DMS114 treated with DMSO at 0.1 percent for 48 hours (cell line): ENCODE measurements around the gene UVSSA.
"Not testable (repeated sequence)": the region's sequence is repeated elsewhere in the genome, so short reads cannot be mapped to it uniquely, and the experiment has no call there.

Source experiments
- DNase-seq: peaks from one replicate; lab custom pipeline; 2025; ENCODE audit not compliant: unreplicated experiment; lab: John Stamatoyannopoulos, UW

UVSSA gene

DNA sequence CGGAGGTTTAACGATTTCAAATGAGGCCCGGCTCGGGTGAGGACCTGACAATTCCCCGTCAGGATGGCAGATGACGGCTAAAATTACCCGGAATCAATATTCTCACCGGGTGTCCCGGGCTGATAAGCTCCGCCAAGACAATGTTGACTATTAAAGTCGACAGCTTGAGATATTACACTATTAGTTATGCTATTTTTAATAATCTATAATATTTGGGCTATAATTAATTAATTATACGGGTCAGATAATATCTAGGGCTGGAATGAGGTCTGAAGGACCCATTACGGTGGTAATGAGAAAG is 68.6 kb downstream of the UVSSA start:
- no peak for DNase-seq

DNA sequence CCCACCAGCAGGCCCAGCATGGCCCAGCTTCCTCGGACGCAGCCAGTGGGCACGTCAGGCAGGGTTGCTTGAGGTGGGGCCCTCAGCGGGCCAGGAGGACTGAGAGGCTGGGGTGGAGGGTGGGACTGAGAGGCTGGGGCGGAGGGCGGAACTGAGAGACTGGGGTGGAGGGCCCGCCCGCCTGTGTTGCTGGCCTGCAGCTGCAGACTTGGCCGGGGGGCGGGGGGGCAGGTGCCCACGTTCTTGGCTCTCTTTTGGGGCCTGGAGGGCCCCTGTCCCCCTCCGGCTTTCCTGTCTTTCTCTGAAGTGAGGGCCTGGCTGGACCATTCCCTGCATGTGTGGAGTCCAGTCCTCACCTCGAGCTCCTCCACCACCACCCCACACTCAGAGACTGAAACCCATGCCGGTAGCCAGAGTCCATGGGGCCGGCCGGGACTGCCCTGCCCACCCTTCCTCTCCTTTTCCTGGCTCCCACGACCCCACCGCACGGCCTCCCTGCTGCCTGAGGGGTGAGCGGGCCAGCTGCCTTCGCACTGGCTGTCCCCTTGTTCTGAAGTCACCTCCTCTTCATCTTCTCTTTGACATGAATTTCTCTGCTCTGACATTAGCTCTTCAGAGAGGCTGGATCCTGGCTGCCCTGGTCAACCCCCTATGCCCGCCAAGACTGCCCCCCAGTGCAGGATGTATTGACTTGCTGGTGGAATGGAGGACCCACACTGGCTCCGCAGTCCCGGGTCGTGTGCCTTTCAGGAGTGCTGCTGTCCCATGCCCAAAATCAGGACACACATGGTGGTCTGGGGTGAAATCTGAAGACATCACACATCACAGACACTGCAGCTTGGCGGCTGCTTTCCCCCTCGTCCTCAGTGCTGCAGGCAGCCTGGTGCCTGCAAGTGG is 69.3 kb downstream of the UVSSA start:
- DNase-seq = no peak

DNA sequence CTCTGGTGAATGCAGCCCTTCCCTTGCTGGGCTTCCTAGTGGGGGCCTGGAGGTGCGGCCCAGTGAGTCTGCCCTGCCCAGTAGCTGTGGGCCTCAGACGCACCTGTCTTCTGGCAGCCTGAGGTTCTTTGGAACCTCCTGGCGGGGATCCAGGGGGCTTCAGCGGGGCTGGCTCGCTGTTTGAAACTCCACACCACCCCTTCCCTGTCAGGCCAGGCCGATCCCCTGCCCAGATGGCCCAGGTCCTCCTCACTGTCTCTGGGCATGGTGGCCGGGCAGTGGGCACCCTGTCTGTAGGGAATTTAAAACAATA is 69.9 kb downstream of the UVSSA start:
- DNase-seq = no peak

DNA sequence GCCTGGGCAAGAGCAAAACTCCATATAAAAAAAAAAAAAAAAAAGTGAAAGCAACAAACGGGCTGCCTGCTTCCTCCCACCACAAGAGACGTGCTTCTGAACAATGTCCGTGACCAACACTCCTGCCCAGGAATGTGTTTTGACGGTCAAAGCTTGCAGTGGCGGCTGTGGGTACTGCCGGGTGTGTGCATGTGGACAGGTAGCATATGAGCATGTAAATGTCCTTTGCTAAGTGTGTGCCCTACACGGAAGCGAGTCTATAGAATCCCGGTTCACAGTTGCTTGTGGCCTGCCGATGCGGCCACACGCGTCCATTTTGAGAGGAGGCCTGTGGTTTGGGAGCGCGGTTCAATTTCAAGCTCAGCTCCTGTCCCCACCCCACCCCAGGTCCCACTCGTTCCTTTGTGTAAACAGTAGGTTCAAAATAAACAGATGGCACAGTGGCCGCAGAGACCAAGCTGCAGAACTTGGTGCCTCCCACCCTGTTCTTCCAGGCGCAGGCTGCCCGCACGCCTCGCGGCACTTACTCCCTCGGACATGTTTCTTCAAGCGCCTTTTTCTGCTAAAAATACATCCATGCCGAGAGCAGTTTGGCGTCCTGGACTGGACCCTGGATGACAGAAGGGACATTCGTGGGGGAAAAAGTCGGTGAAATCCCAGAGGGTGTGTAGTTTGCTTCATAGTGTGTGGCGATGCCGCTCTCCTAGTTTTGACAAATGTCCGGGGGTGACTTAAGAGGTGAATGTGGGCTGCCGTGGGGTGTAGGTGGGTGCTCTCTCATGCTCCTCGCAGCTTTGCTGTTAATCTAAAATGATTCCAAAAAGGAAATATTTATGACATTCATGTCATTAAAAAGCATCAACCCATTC is 70.7 kb downstream of the UVSSA start:
- no peak for DNase-seq

DNA sequence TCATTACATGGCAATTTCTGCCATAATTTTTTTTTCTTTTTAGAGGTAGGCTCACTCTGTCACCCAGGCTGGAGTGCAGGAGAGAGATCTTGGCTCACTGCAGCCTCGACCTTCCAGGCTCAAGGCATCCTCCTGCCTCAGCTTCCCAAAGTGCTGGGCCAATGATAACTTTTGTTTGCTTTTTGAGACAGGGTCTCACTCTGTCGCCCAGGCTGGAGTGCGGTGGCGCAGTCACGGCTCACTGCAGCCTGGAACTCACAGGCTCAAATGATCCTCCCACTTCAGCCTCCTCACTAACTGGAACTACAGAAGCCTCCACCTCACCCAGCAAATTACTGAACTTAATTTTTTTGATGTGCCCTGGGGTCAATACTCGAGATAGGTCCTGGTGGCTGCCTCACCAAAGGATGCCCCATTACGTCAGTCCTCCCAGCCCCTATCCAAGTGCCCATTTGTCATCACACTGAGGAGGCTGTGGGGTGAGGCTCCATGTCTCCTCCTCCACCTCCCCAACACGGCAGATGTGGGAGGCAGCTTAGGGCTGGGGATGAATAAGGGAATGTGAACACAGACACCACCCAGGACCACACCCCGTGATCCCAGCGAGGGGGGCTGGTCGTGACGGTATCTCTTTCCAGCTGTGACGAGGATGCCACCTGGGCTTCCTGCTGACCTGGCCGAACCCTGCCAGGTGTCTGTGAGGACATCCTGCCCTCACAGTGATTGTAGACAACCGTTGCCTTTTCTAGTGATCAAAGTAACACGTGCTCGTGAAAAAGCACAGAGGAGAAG is 71.7 kb downstream of the UVSSA start:
- DNase-seq = no peak

DNA sequence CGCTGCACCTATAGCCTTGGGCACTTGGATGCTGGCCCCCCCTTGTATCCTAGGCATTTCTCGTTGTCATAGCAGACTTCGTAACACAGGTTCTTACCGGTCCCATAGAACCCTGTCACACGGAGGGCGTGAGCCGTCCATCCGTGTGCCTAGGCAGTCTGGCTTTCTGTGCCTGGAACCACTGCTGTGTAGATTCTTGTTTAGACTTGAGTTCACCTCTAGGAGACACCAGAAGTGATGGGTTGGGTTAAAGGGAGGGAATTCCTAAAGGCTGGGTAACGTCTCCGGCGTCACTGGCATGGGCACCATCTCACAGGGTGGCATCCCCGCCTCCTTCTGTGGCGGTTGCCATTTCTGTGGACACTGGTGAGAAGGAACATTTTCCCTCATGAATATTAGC is 72.7 kb downstream of the UVSSA start:
- DNase-seq = no peak

DNA sequence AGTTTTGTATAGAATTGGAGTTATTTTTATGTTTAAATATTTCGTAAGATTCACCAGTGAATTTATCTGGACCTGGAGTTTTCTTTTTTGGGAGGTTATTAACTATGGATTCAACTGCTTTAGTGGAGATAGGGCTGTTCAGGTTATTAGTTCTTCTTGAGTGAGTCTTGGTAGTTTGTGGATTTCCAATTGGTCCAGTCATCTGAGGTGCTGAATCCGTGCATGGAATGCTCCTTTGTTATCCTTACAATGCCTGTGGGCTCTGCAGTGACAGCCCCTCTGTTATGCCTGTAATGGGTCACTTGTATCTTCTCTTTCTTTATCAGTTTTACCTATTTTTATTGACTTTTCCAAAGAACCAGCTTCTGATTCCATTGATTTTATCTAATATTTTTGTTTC is 74.6 kb downstream of the UVSSA start:
- no peak for DNase-seq

DNA sequence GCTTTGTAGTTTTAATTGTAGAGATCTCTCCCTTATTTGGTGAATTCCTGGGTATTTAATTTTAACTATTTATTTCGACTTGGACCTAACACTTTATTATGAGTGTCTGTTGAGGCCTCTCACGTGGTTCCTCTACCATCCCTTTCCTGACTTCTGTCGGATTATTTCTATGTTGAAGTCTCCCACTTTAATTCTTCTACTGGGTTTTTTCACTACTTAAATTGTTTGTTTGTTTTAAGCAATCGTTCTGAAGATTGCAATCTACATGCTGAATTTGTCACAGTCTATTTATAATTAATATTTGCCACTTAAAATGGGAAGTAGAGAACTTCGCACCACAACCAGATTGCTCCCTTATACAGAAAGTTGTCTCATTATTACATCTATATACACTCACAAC is 80.0 kb downstream of the UVSSA start:
- DNase-seq = no peak

DNA sequence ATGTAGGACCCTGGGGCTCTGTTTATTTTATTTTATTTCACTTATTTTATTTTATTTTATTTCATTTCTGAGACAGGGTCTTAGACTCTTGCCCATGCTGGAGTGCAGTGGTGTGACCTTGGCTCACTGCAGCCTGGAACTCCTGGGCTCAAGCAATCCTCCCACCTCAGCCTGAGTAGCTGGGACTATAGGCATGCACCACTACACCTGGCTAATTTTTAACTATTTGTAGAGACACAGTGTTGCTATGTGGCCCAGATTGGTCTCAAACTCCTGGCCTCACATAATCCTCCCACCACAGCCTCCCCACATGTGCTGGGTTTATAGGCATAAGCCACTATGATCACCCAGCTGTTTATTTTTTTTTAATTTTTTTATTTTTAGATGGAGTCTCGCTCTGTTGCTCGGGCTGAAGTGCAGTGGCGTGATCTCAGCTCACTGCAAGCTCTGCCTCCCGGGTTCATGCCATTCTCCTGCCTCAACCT is 96.7 kb downstream of the UVSSA start:
- not testable (repeated sequence) for DNase-seq
